ENCODE results near the gene NTSR1. TPM values are rescaled to one million over a fixed set of nuclear protein-coding genes. Genes with fewer than 3 reads are reported as not detected.

Gene NTSR1
- total and polyA plus RNA-seq, 3 donors from 2014 or later = 0.41 to 1.3 (median 0.81) TPM

- TF ChIP-seq POLR2A (IDR thresholded peaks at IDR 0.05) (no peak), CTCF (IDR thresholded peaks at IDR 0.05) (no peak)
- Histone ChIP-seq H3K27ac (no peak overlapping the region), H3K4me1 (peaks cover 13% of the 10 kb centered on the region), H3K36me3 (ENCODE audit: low read depth, missing control alignments) (no peaks in the 10 kb centered on the region), H3K4me3 (no peak overlapping the region), H3K27me3 (no peaks in the 10 kb centered on the region), H3K9me3 (no peaks in the 10 kb centered on the region)
- intact Hi-C loops (cut with DNase I; ENCODE audit: low total_unique reads) = no loop called here
- no peak for DNase-seq
- 82 to 91% methylated on average over 8 of the region's 8 CpGs for WGBS, 2 donors
Measured at GRCh38 chr20:62774762-62775161, 66.1 kb downstream of the NTSR1 start.

GRCh38 chr20:62775206-62775605, 66.6 kb downstream of the NTSR1 start:
- Histone ChIP-seq H3K36me3 (ENCODE audit: low read depth, missing control alignments) (no peaks in the 10 kb centered on the region), H3K27ac (no peak overlapping the region), H3K9me3 (no peaks in the 10 kb centered on the region), H3K27me3 (no peaks in the 10 kb centered on the region), H3K4me1 (peaks cover 13% of the 10 kb centered on the region), H3K4me3 (no peak overlapping the region)
- TF ChIP-seq POLR2A (IDR thresholded peaks at IDR 0.05) = no peak
- DNase-seq = no peak
- 88 to 93% methylated on average over 9 of the region's 9 CpGs for WGBS, 2 donors
- intact Hi-C loops (cut with DNase I; ENCODE audit: low total_unique reads) = no loop called here

- H3K36me3 ChIP-seq (ENCODE audit: low read depth, missing control alignments) = no peaks in the 10 kb centered on the region
- WGBS, 2 donors = 90 to 95% methylated on average over 18 to 24 of the region's 24 CpGs
- no peaks in the 10 kb centered on the region for H3K9me3 ChIP-seq
- DNase-seq = no peak
- TF ChIP-seq POLR2A (IDR thresholded peaks at IDR 0.05) (no peak), CTCF (IDR thresholded peaks at IDR 0.05) (no peak)
- H3K4me1 ChIP-seq = peaks cover 13% of the 10 kb centered on the region
- H3K4me3 ChIP-seq = no peak overlapping the region
- H3K27me3 ChIP-seq = no peaks in the 10 kb centered on the region
- intact Hi-C loops (cut with DNase I; ENCODE audit: low total_unique reads) = no loop called here
- no peak overlapping the region for H3K27ac ChIP-seq
Measured at GRCh38 chr20:62776035-62776691, 67.5 kb downstream of the NTSR1 start.

- no peaks in the 10 kb centered on the region for H3K27me3 ChIP-seq
Measured at GRCh38 chr20:62776692-62777527, 68.3 kb downstream of the NTSR1 start.

More at GRCh38 chr20:62776692-62777527, 68.3 kb downstream of the NTSR1 start:
- intact Hi-C loops (cut with DNase I; ENCODE audit: low total_unique reads) = no loop called here
- Histone ChIP-seq H3K36me3 (ENCODE audit: low read depth, missing control alignments) (no peaks in the 10 kb centered on the region), H3K27ac (no peak overlapping the region), H3K4me1 (peaks cover 13% of the 10 kb centered on the region), H3K9me3 (no peaks in the 10 kb centered on the region), H3K4me3 (no peak overlapping the region)
- WGBS, 2 donors = 77 to 81% methylated on average over 14 of the region's 14 CpGs
- no peak for DNase-seq
- TF ChIP-seq POLR2A (IDR thresholded peaks at IDR 0.05) (no peak), CTCF (IDR thresholded peaks at IDR 0.05) (no peak)

All from testis (tissue), 3 donors.